ENCODE measurements around the gene THBD. TPM values are rescaled to one million over a fixed set of nuclear protein-coding genes. Genes with fewer than 3 reads are reported as not detected.
A peak's percentile ranks its signal among the peaks of the same experiment; 100 is the strongest.

Gene THBD
- total RNA-seq, 2 experiments from 2014 or later, result not detected

- ATAC-seq, result no peak
- Mint-ChIP-seq H3K27ac (no peak overlapping the region), H3K9me3 (ENCODE audit: low read depth) (no peaks in the 10 kb centered on the region), H3K27me3 (peaks cover 9% of the 10 kb centered on the region), H3K36me3 (ENCODE audit: low read depth) (no peaks in the 10 kb centered on the region), H3K4me3 (no peak overlapping the region), H3K4me1 (no peaks in the 10 kb centered on the region)
- CTCF ChIA-PET, result no interaction called here
- POLR2A ChIA-PET, result no interaction called here
- intact Hi-C loops (cut with DNase I, micrococcal nuclease), result loop anchor here in 1 of 2 experiments (10.0 kb wide), 1 partner anchor 286 kb away; no protein-coding TSS in a partner anchor
- DNase-seq, result no peak
Measured at GRCh38 chr20:23059001-23059400, 9.5 kb upstream of the THBD start.

- ChIA-PET CTCF (no interaction called here), POLR2A (no interaction called here)
- DNase-seq, result no peak
- H3K27ac Mint-ChIP-seq, result no peak overlapping the region
- H3K4me1 Mint-ChIP-seq, result no peaks in the 10 kb centered on the region
- H3K4me3 Mint-ChIP-seq, result no peak overlapping the region
- no peak for ATAC-seq
- no peaks in the 10 kb centered on the region for H3K36me3 Mint-ChIP-seq (ENCODE audit: low read depth)
- no peaks in the 10 kb centered on the region for H3K9me3 Mint-ChIP-seq (ENCODE audit: low read depth)
- peaks cover 15% of the 10 kb centered on the region for H3K27me3 Mint-ChIP-seq
- intact Hi-C loops (cut with DNase I, micrococcal nuclease), result loop anchor here in 1 of 2 experiments (10.0 kb wide), 1 partner anchor 287 kb away; no protein-coding TSS in a partner anchor
Measured at GRCh38 chr20:23058240-23058639, 8.8 kb upstream of the THBD start.

GRCh38 chr20:23052904-23053303 lies 3.4 kb upstream of the THBD start:
- no peak overlapping the region for H3K27ac Mint-ChIP-seq
- CTCF ChIA-PET, result no interaction called here
- ATAC-seq, result no peak

DNA sequence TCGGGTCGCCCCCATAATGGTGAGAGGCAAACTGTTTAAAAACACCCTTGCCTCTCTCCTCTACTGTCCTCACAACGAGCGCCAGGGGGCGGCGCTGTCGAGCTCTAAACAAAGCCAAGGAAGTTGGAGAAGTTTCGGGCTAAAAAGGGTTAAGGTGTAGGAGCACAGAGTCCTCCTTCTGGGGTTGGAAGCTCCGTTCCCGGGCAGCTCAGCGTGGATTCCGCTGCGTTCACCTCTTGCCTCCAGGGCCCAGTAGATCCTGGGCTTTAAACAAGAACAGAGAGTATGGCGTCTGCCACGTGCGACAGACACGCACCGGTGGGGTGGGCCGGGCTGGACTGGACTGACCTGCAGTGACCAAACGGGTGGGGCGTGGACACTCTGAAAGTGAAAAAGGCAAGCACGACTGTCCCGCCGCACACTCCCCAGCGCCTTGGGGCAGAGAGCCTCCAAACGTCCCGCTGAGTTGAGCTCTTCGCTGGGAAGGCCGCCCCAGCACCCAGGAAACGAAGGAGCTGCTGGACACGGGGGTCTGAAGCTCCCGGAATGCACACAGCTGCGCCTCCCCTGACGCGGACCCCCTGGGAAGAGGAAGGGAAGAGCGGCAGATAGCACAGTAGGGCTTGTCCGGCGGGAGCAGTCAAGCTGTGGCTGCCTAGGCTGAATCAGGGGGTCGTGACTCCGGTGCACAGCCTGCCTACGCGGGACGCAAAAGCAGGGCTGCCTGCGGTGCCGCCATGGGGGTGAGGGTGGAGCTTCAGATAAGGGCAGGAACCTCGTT lies 1.6 kb upstream of the THBD start:
- Mint-ChIP-seq H3K9me3 (ENCODE audit: low read depth) (no peaks in the 10 kb centered on the region), H3K4me3 (no peak overlapping the region), H3K27ac (no peak overlapping the region), H3K36me3 (ENCODE audit: low read depth) (no peaks in the 10 kb centered on the region), H3K4me1 (peaks cover 5% of the 10 kb centered on the region), H3K27me3 (peaks cover 52% of the 10 kb centered on the region)
- intact Hi-C loops (cut with DNase I, micrococcal nuclease), result loop anchor here in 1 of 2 experiments (1.0 to 10.0 kb wide), 2 partner anchors 184 to 294 kb away; no protein-coding TSS in a partner anchor
- POLR2A ChIA-PET, result interaction anchor here (0.8 kb wide), 1 partner anchor 94 kb away, joined by 4 read pairs; no protein-coding TSS in a partner anchor
- peak; percentile 78 for DNase-seq
- ATAC-seq, result peak; percentile 49
- CTCF ChIA-PET, result interaction anchor here (0.6 to 1.5 kb wide), 6 partner anchors 13 to 477 kb away, joined by 3 to 5 read pairs (median 4); no protein-coding TSS in a partner anchor

More at GRCh38 chr20:23052904-23053303, 3.4 kb upstream of the THBD start:
- peaks cover 48% of the 10 kb centered on the region for H3K27me3 Mint-ChIP-seq
- intact Hi-C loops (cut with DNase I, micrococcal nuclease), result loop anchor here in 1 of 2 experiments (10.0 kb wide), 1 partner anchor 292 kb away; no protein-coding TSS in a partner anchor
- POLR2A ChIA-PET, result no interaction called here
- DNase-seq, result no peak
- H3K36me3 Mint-ChIP-seq (ENCODE audit: low read depth), result no peaks in the 10 kb centered on the region
- H3K4me3 Mint-ChIP-seq, result no peak overlapping the region
- H3K9me3 Mint-ChIP-seq (ENCODE audit: low read depth), result no peaks in the 10 kb centered on the region
- peaks cover 4% of the 10 kb centered on the region for H3K4me1 Mint-ChIP-seq

DNA sequence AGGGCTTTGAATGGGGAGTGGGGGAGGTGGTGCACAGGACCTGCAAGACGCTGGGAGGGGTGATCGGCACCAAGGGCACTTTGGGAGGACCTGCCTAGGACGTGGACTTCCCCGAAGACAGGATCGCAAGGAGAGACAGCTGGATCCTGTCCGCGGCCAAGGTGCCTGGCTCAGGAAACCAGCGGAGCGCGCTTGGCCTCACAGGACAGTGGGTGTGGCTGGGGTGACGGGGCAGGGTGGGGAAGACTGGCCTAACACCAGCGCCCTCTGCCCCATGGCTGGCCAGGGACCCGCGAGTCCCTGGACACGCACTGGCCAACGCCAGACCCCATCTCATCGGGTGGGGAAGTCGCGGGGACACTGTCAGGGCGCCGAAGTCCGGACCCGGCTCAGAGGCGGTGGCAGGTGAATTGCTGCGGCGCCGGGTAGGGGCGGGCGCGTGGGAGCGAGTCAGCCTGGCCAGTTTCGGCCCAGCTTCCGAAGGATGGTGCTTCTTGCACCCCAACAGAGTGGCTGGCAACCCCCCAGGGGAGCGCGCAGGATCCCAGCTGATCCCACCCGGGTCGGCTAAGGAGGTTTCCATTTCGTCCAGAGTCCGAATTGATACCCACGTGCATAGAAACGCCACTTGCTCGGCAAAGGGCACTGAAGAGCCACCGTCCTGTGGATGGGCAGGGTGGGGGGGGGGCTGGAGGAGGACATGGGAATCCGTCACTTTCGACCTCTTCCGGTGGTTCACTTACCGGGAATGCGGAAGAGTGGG lies 785 bp upstream of the THBD start:
- no peak overlapping the region for H3K27ac Mint-ChIP-seq
- intact Hi-C loops (cut with DNase I, micrococcal nuclease), result loop anchor here in 1 of 2 experiments (1.0 to 10.0 kb wide), 2 partner anchors 185 to 295 kb away; no protein-coding TSS in a partner anchor
- H3K4me1 Mint-ChIP-seq, result peaks cover 5% of the 10 kb centered on the region
- POLR2A ChIA-PET, result no interaction called here
- no peak overlapping the region for H3K4me3 Mint-ChIP-seq
- H3K27me3 Mint-ChIP-seq, result peaks cover 54% of the 10 kb centered on the region
- DNase-seq (peak; percentile 10), ATAC-seq (no peak)
- no peaks in the 10 kb centered on the region for H3K36me3 Mint-ChIP-seq (ENCODE audit: low read depth)
- CTCF ChIA-PET, result interaction anchor here (1.1 to 1.5 kb wide), 3 partner anchors 13 to 477 kb away, joined by 3 to 5 read pairs (median 5); no protein-coding TSS in a partner anchor
- no peaks in the 10 kb centered on the region for H3K9me3 Mint-ChIP-seq (ENCODE audit: low read depth)

DNA sequence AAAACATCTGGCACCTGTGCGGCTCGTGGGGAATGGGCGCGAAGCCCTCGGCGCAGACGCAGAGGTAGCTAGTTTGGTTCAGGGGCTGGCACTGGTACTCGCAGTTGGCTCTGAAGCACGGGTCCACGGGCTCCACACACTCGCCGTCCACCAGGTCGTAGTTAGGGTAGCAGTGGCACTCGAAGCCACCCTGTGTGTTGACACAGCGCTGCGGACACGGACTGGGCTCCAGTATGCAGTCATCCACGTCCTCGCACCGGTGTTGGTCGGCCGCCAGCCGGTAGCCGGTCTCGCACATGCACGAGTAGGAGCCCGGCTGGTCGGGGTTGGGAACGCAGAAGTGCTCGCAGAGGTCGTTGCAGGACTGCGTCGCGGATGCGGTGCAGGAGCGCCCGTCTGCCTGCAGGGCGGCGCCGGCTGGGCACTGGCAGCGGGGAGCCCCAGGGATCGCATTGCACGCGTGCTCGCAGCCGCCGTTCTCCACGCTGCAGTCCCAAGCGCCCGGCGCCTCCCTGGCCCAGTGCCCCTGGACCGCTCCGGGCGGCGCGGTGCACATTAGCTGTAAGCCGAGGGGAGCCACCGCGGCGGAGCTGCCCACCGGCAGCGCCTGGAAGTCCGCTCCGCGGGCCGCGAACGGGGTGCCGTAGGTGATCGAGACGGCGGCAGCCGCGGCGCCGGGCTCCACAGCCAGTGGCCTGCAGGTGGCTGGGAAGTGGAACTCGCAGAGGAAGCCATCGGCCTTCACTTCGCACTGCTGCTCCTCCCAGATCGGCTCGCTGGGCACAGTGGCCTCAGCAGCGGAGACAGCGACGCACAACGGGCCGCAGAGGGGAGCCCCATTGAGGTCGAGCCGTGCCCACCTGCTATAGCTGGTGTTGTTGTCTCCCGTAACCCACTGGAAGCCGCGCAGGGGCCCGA lies 930 bp downstream of the THBD start:
- Mint-ChIP-seq H3K4me1 (peaks cover 5% of the 10 kb centered on the region), H3K36me3 (ENCODE audit: low read depth) (no peaks in the 10 kb centered on the region), H3K27ac (no peak overlapping the region), H3K27me3 (peaks cover 56% of the 10 kb centered on the region), H3K4me3 (no peak overlapping the region), H3K9me3 (ENCODE audit: low read depth) (no peaks in the 10 kb centered on the region)
- peak; percentile 70 for ATAC-seq
- DNase-seq, result peak; percentile 66
- CTCF ChIA-PET, result no interaction called here
- POLR2A ChIA-PET, result no interaction called here
- intact Hi-C loops (cut with DNase I, micrococcal nuclease), result loop anchor here (10.0 kb wide), 3 partner anchors 186 to 1344 kb away; partner anchors contain the start of gene PAX1 (in 1 of the 2)

DNA sequence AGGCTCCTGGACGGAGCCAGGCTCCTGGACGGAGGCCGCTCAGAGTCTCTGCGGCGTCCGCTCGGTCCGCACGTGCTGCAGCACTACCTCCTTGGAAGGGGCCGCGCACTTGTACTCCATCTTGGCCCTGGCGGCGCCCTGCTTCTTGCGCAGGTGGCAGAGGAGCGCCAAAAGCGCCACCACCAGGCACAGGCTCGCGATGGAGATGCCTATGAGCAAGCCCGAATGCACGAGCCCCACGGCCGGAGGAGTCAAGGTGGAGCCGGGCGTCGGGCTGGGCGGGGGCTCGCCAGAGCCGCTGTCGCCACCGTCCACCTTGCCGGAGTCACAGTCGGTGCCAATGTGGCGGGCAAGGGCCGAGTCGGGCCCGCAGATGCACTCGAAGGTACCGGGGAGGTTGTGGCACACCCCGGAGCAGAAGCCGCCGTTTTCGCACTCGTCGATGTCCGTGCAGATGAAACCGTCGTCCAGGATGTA lies 1.7 kb downstream of the THBD start:
- DNase-seq, result peak; percentile 45
- H3K27me3 Mint-ChIP-seq, result peaks cover 52% of the 10 kb centered on the region

GRCh38 chr20:23047001-23047737 lies 2.3 kb downstream of the THBD start:
- ChIA-PET POLR2A (no interaction called here), CTCF (interaction anchor here (0.5 to 1.3 kb wide), 2 partner anchors 188 to 355 kb away, joined by 3 read pairs; no protein-coding TSS in a partner anchor)
- no peak overlapping the region for H3K27ac Mint-ChIP-seq
- H3K9me3 Mint-ChIP-seq (ENCODE audit: low read depth), result no peaks in the 10 kb centered on the region
- intact Hi-C loops (cut with DNase I, micrococcal nuclease), result loop anchor here (2.0 to 10.0 kb wide), 4 partner anchors 188 to 1342 kb away; partner anchors contain the start of gene PAX1 (in 1 of the 2)
- H3K4me3 Mint-ChIP-seq, result no peak overlapping the region
- H3K27me3 Mint-ChIP-seq, result peaks cover 46% of the 10 kb centered on the region
- DNase-seq (no peak), ATAC-seq (no peak)
- no peaks in the 10 kb centered on the region for H3K36me3 Mint-ChIP-seq (ENCODE audit: low read depth)
- H3K4me1 Mint-ChIP-seq, result peaks cover 5% of the 10 kb centered on the region

More for the DNA sequence above, 1.7 kb downstream of the THBD start:
- intact Hi-C loops (cut with DNase I, micrococcal nuclease), result loop anchor here (2.0 to 10.0 kb wide), 4 partner anchors 187 to 1343 kb away; partner anchors contain the start of gene PAX1 (in 1 of the 2)
- ChIA-PET POLR2A (no interaction called here), CTCF (interaction anchor here (0.5 kb wide), 1 partner anchor 356 kb away, joined by 3 read pairs; no protein-coding TSS in a partner anchor)
- no peaks in the 10 kb centered on the region for H3K36me3 Mint-ChIP-seq (ENCODE audit: low read depth)
- ATAC-seq, result peak; percentile 11
- H3K4me3 Mint-ChIP-seq, result no peak overlapping the region
- peaks cover 5% of the 10 kb centered on the region for H3K4me1 Mint-ChIP-seq
- no peak overlapping the region for H3K27ac Mint-ChIP-seq
- H3K9me3 Mint-ChIP-seq (ENCODE audit: low read depth), result no peaks in the 10 kb centered on the region

DNA sequence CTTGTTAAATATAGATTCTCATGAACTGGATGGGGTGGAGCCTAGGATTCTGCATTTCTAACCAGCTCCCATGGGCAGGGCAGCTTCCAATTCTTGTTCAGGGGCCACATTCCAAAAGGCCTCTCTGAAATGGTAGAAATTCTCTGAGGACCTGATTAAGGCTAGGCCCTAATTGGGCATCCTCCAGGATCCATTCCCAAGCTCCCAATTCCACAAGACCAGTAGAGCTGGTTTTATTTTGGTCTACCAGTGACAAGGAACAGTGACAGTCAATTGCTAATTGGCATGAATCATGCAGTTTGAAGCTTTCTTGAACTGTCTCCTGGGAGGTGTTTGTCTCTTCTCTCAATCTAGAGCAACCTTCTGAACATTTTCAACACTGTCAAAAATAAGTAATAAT lies 3.0 kb downstream of the THBD start:
- intact Hi-C loops (cut with DNase I, micrococcal nuclease), result loop anchor here (2.0 to 10.0 kb wide), 4 partner anchors 188 to 1342 kb away; partner anchors contain the start of gene PAX1 (in 1 of the 2)
- peaks cover 40% of the 10 kb centered on the region for H3K27me3 Mint-ChIP-seq
- DNase-seq (no peak), ATAC-seq (no peak)
- CTCF ChIA-PET, result interaction anchor here (1.3 kb wide), 1 partner anchor 189 kb away, joined by 3 read pairs; no protein-coding TSS in a partner anchor
- no peak overlapping the region for H3K27ac Mint-ChIP-seq
- peaks cover 5% of the 10 kb centered on the region for H3K4me1 Mint-ChIP-seq
- POLR2A ChIA-PET, result no interaction called here
- no peaks in the 10 kb centered on the region for H3K36me3 Mint-ChIP-seq (ENCODE audit: low read depth)
- no peak overlapping the region for H3K4me3 Mint-ChIP-seq
- no peaks in the 10 kb centered on the region for H3K9me3 Mint-ChIP-seq (ENCODE audit: low read depth)

GRCh38 chr20:23043376-23043775 lies 6.1 kb downstream of the THBD start:
- intact Hi-C loops (cut with DNase I, micrococcal nuclease), result loop anchor here (10.0 kb wide), 3 partner anchors 191 to 1339 kb away; partner anchors contain the start of gene PAX1 (in 1 of the 2)
- ChIA-PET CTCF (interaction anchor here (0.7 kb wide), 1 partner anchor 1348 kb away, joined by 3 read pairs; no protein-coding TSS in a partner anchor), POLR2A (no interaction called here)
- DNase-seq (peak; percentile 25), ATAC-seq (no peak)
- peaks cover 2% of the 10 kb centered on the region for H3K4me1 Mint-ChIP-seq
- H3K27me3 Mint-ChIP-seq, result peaks cover 26% of the 10 kb centered on the region
- no peak overlapping the region for H3K4me3 Mint-ChIP-seq
- no peaks in the 10 kb centered on the region for H3K36me3 Mint-ChIP-seq (ENCODE audit: low read depth)
- H3K9me3 Mint-ChIP-seq (ENCODE audit: low read depth), result no peaks in the 10 kb centered on the region
- H3K27ac Mint-ChIP-seq, result no peak overlapping the region

All from activated CD4-positive, alpha-beta T cell treated with anti-CD3 and anti-CD28 coated beads for 36 hours (primary cell).